WTC11 (cell line): ENCODE data around the gene CFAP92. TPM values are rescaled to one million over a fixed set of nuclear protein-coding genes. Genes with fewer than 3 reads are reported as not detected.
A peak's percentile ranks its signal among the peaks of the same experiment; 100 is the strongest.

Experiments
- ATAC-seq: fragments of 200-7000 bp; cut with Tn5 transposase; 2 replicates; pipeline ENCODE4 v1.10.0; 2021; ENCODE audit warnings: mild to moderate bottlenecking, moderate library complexity
- CTCF ChIA-PET: fragments of 300-600 bp; sonication (Branson Sonifier 250); formaldehyde crosslinking; loops from one replicate; lab custom pipeline; 2021; ENCODE audit warnings: antibody characterized with exemption; lab: Charles Lee
- POLR2A ChIA-PET: fragments of 350-600 bp; sonication (Branson Sonifier 250); formaldehyde crosslinking; loops from one replicate; lab custom pipeline; 2021; ENCODE audit warnings: antibody characterized with exemption; lab: Charles Lee
- DNase-seq: peaks from one replicate; pipeline ENCODE4 v3.0.0; 2021; ENCODE audit warnings: low spot score
- H3K27ac Mint-ChIP-seq: 2 replicates; pipeline ENCODE4 v1.8.0; 2021; ENCODE audit warnings: mixed read lengths
- H3K27me3 Mint-ChIP-seq: 2 replicates; pipeline ENCODE4 v1.8.0; 2021; ENCODE audit warnings: low read depth, mild to moderate bottlenecking, moderate library complexity, mixed read lengths
- H3K36me3 Mint-ChIP-seq: 2 replicates; pipeline ENCODE4 v1.8.0; 2021; ENCODE audit warnings: mixed read lengths
- H3K4me1 Mint-ChIP-seq: 2 replicates; pipeline ENCODE4 v1.8.0; 2022; ENCODE audit warnings: mixed read lengths
- H3K4me3 Mint-ChIP-seq: 2 replicates; pipeline ENCODE4 v1.8.0; 2021; ENCODE audit warnings: mild to moderate bottlenecking, moderate library complexity, mixed read lengths
- H3K9me3 Mint-ChIP-seq: 2 replicates; pipeline ENCODE4 v1.8.0; 2021; ENCODE audit warnings: mixed read lengths
- AFF4 ChIP-seq: sonication (generic); formaldehyde crosslinking; IDR thresholded peaks from 2 replicates; pipeline ENCODE4 v1.8.1; 2023; ENCODE audit warnings: mild to moderate bottlenecking, missing genetic modification reagents, borderline replicate concordance
- CDX4 ChIP-seq: fragments of 250-450 bp; sonication (Bioruptor Pico); IDR thresholded peaks from 2 replicates; pipeline ENCODE4 v1.9.0; 2021; ENCODE audit warnings: moderate library complexity, mild to moderate bottlenecking, inconsistent platforms, borderline replicate concordance
- CREB1 ChIP-seq: sonication (generic); formaldehyde crosslinking; IDR thresholded peaks from 2 replicates; pipeline ENCODE4 v1.8.0; 2023; ENCODE audit warnings: mild to moderate bottlenecking, missing genetic modification reagents
- E2F4 ChIP-seq: sonication (generic); formaldehyde crosslinking; IDR thresholded peaks from 2 replicates; pipeline ENCODE4 v1.8.1; 2022; ENCODE audit warnings: low read depth, mild to moderate bottlenecking, moderate library complexity, missing genetic modification reagents, borderline replicate concordance
- FOXP4 ChIP-seq: sonication (generic); formaldehyde crosslinking; IDR thresholded peaks from 2 replicates; pipeline ENCODE4 v1.8.0; 2022; ENCODE audit warnings: mild to moderate bottlenecking, missing genetic modification reagents
- HMGXB4 ChIP-seq: sonication (generic); formaldehyde crosslinking; IDR thresholded peaks from 2 replicates; pipeline ENCODE4 v1.8.1; 2023; ENCODE audit warnings: mild to moderate bottlenecking, moderate library complexity, missing genetic modification reagents
- PREB ChIP-seq: sonication (generic); formaldehyde crosslinking; IDR thresholded peaks from 2 replicates; pipeline ENCODE4 v1.8.1; 2022; ENCODE audit warnings: mild to moderate bottlenecking, missing genetic modification reagents, moderate library complexity, borderline replicate concordance
- SOX15 ChIP-seq: fragments of 250-450 bp; sonication (Bioruptor Pico); IDR thresholded peaks from 2 replicates; pipeline ENCODE4 v1.9.0; 2021; ENCODE audit warnings: mild to moderate bottlenecking
- USF1 ChIP-seq: sonication (generic); formaldehyde crosslinking; IDR thresholded peaks from 2 replicates; pipeline ENCODE4 v1.8.0; 2022; ENCODE audit warnings: mild to moderate bottlenecking, missing genetic modification reagents
- USF2 ChIP-seq: sonication (generic); formaldehyde crosslinking; IDR thresholded peaks from 2 replicates; pipeline ENCODE4 v1.8.1; 2023; ENCODE audit warnings: mild to moderate bottlenecking, missing genetic modification reagents, moderate library complexity
- ZNF232 ChIP-seq: sonication (generic); formaldehyde crosslinking; IDR thresholded peaks from 2 replicates; pipeline ENCODE4 v1.8.0; 2022; ENCODE audit warnings: mild to moderate bottlenecking, missing genetic modification reagents
- ZNF425 ChIP-seq: fragments of 250-450 bp; sonication (Bioruptor Pico); conservative IDR thresholded peaks from 2 replicates; pipeline ENCODE4 v1.9.0; 2021; ENCODE audit warnings: mild to moderate bottlenecking
- total RNA-seq: library from RNA; stranded (reverse); gene quantifications from 3 replicates; pipeline ENCODE4 v1.2.3, GENCODE V29; 2021

The CFAP92 gene
- total RNA-seq, 1 experiment from 2014 or later, result 2.9 TPM

GRCh38 chr3:128965280-128965679 lies 28.6 kb downstream of the CFAP92 start:
- TF ChIP-seq ZNF232 (no peak), HMGXB4 (CRISPR knock-in tag) (no peak), AFF4 (CRISPR knock-in tag) (no peak), E2F4 (CRISPR knock-in tag) (no peak), CREB1 (CRISPR knock-in tag) (no peak), USF2 (CRISPR knock-in tag) (no peak), USF1 (CRISPR knock-in tag) (no peak), ZNF425 (no peak), PREB (CRISPR knock-in tag) (no peak), CDX4 (CRISPR knock-in tag) (no peak), SOX15 (CRISPR knock-in tag) (no peak), FOXP4 (CRISPR knock-in tag) (no peak)
- TF ChIP-seq, all 79 proteins: peak for 0
- peak; percentile 52 for ATAC-seq
- no peak for DNase-seq
- no peak overlapping the region for H3K27ac Mint-ChIP-seq
- no peaks in the 10 kb centered on the region for H3K4me1 Mint-ChIP-seq
- no peak overlapping the region for H3K4me3 Mint-ChIP-seq
- POLR2A ChIA-PET, result no interaction called here
- no peaks in the 10 kb centered on the region for H3K36me3 Mint-ChIP-seq
- peaks cover 7% of the 10 kb centered on the region for H3K27me3 Mint-ChIP-seq
- no peaks in the 10 kb centered on the region for H3K9me3 Mint-ChIP-seq
- CTCF ChIA-PET, result interaction anchor here (1.2 to 1.3 kb wide), 2 partner anchors 29 to 156 kb away, joined by 3 to 4 read pairs; partner anchors contain the start of genes CFAP92 and RAB43
